Fibroblast of pulmonary artery (primary cell): ENCODE results near the gene NF1.
A peak's percentile ranks its signal among the peaks of the same experiment; 100 is the strongest.
"Not testable (repeated sequence)": the region's sequence is repeated elsewhere in the genome, so short reads cannot be mapped to it uniquely, and the experiment has no call there.

Experiments
- DNase-seq: peaks from one replicate; pipeline ENCODE4 v3.0.0-alpha.2; 2010; ENCODE audit warnings: low read depth
- H3K4me3 ChIP-seq: replicated peaks from 2 replicates; pipeline ENCODE4 v1.5.1; 2011; ENCODE audit warnings: low read depth, mild to moderate bottlenecking, control low read depth, low read length, moderate library complexity
- TF ChIP-seq, protein P1 (sequence below): IDR thresholded peaks from 2 replicates; pipeline ENCODE4 v1.5.1; 2011; ENCODE audit warnings: mild to moderate bottlenecking, control low read depth, low read length, inconsistent platforms; ENCODE audit errors: missing control alignments

Gene NF1

DNA sequence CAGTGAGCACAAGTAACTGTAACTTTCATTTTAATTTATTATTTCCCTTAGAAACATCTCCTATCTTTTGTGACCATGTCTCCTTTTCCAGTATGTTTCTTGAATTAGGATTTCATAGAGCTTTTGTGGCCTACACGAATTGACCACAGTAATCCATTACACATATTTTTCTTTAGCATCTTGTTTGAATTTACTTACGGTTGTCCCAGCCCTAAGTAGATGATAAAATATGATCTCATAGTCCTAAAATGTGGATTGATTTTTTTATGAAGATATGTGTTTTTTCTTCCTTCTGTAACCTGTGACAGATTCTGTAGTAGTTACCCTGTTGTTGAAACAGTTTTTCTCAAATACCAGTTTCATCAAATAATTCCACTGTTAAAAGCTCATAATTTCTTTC, 61.5 kb downstream of the NF1 start:
- TF ChIP-seq, protein P1, sequence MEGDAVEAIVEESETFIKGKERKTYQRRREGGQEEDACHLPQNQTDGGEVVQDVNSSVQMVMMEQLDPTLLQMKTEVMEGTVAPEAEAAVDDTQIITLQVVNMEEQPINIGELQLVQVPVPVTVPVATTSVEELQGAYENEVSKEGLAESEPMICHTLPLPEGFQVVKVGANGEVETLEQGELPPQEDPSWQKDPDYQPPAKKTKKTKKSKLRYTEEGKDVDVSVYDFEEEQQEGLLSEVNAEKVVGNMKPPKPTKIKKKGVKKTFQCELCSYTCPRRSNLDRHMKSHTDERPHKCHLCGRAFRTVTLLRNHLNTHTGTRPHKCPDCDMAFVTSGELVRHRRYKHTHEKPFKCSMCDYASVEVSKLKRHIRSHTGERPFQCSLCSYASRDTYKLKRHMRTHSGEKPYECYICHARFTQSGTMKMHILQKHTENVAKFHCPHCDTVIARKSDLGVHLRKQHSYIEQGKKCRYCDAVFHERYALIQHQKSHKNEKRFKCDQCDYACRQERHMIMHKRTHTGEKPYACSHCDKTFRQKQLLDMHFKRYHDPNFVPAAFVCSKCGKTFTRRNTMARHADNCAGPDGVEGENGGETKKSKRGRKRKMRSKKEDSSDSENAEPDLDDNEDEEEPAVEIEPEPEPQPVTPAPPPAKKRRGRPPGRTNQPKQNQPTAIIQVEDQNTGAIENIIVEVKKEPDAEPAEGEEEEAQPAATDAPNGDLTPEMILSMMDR, result no peak
- peak; percentile 12 for DNase-seq
- H3K4me3 ChIP-seq, result no peak overlapping the region

- H3K4me3 ChIP-seq, DNase-seq: not testable (repeated sequence)
Observed at GRCh38 chr17:31156864-31157263, 62.1 kb downstream of the NF1 start.

DNA sequence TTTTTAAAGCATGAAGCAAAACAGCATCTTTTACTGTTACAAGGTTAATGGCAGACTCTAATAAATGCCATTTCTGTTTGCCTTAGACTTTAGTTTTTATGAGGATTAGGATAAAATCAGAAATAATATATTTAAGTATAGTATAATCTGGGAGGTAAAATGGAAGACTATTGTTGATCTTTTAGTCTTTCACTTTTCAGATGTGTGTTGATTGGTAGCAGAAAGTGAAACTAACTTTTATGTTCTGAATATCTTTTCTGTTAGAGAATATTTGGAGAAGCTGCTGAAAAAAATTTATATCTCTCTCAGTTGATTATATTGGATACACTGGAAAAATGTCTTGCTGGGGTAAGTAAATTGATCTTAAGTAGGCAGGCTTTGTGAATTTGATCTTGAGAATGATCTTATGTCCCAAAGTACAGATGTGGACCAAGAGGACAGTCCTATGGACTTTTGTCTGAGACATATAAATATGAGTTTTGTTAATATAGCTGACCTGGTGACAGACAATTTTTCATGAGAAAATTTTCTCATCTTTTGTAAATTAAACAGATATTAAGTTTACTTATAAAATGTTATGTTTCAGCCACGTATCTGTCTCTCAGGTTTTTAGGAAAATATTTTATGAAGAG, 64.1 kb downstream of the NF1 start:
- H3K4me3 ChIP-seq, result no peak overlapping the region
- no peak for DNase-seq
- TF ChIP-seq, protein P1, result no peak

- no peak for DNase-seq
- no peak overlapping the region for H3K4me3 ChIP-seq
- TF ChIP-seq, protein P1, result no peak
Observed at GRCh38 chr17:31163091-31163781, 68.5 kb downstream of the NF1 start.

GRCh38 chr17:31167111-31167510, 72.3 kb downstream of the NF1 start:
- TF ChIP-seq, protein P1, result no peak
- DNase-seq, result no peak
- H3K4me3 ChIP-seq, result no peak overlapping the region

GRCh38 chr17:31171701-31172100, 76.9 kb downstream of the NF1 start:
- no peak for DNase-seq
- TF ChIP-seq, protein P1, result no peak
- H3K4me3 ChIP-seq, result no peak overlapping the region

DNA sequence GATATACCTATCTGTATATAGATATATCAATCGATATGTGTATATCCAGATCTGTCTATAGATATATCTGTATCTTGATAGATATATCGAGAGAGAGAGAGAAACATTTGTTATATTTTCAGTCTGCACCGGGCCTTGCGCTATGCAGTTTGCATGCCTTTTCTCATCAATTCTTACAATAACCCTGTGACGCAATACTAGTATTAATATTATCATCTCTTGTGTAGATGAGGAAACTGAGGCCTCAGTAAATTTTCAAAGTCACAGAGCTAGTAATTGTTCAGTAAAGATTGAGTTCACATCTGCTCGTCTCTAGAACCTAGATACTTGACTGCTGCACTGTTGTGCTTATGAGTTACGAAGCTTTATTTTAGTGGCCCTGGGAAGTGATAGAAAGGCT, 77.6 kb downstream of the NF1 start:
- no peak for DNase-seq
- H3K4me3 ChIP-seq, result no peak overlapping the region

More for the DNA sequence above, 77.6 kb downstream of the NF1 start:
- TF ChIP-seq, protein P1, result no peak
